Stimulated activated CD8-positive, alpha-beta memory T cell treated with anti-CD3 and anti-CD28 coated beads, Interleukin-2, amount 100 ng/mL, for 1 hour (primary cell): ENCODE data around the gene CDKL1.
"Not testable (repeated sequence)": the region's sequence is repeated elsewhere in the genome, so short reads cannot be mapped to it uniquely, and the experiment has no call there.

Experiments used
- DNase-seq, 2 donors: peaks; one replicate each; pipeline ENCODE4 v3.0.0-alpha.2; 2020; ENCODE audit warnings: low read depth in 2 of 2

CDKL1 gene

DNA sequence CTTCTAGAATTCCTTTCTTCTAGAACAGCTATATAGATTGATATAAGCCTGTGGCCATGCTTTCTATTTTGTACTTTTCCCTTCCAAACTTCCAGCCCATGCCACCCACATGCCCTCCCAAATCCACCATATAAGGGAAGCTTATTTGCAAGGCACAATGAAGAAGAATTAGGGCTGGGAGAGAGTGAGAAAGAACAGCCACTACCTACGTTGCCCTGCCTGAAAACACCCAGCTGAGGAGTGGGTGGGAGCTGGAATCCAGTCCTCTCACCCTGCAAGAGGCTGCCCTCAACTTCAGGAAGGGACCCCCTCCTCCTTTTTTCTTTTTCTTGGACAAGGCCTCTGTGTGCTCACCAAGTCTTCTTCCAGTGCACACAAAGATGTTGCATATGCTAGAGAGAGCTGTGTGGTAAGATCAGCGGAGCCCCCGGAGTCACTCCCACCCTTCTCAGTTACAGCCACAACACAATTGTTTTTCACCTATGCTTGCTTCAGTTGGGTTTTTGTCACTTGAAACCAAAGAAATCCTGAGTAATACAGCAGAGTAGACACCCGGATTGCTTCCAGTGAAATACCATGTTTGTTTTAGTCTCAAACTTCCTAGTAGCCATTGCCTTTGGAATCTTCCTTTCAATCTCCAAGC, 38.8 kb downstream of the CDKL1 start:
- DNase-seq = no peak

DNA sequence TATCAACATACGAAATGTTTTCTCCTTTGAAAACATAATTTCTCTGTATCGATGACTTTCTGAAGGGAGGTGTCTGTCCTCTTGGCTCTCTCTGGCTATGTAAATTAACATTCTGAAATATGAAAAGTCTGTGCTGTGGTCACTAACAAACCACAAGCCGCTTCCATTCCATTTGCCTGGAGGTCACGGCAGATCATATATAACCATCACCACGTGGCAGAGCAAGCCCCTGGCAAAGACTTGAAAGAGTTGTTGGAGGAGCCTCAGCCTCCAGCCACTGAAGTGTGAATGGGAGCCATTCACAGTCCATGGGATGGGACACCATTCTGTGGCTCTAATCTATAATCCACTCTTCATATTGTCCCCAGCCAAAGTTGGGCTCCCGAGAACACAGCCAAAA, 39.6 kb downstream of the CDKL1 start:
- DNase-seq = no peak

DNA sequence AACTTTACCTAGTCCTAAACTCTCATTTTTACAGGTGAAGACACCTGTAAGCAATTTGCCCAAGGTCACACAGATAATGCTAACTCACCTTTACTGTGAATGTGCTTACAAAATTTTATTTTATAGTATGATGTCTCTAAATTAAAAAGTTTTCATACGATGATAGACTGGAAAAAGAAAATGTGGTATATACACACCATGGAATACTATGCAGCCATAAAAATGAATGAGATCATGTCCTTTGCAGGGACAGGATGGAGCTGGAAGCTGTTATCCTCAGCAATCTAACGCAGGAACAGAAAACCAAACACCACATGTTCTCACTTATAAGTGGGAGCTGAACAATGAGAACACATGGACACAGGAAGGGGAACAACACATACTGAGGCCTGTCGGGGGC, 40.4 kb downstream of the CDKL1 start:
- not testable (repeated sequence) for DNase-seq

DNA sequence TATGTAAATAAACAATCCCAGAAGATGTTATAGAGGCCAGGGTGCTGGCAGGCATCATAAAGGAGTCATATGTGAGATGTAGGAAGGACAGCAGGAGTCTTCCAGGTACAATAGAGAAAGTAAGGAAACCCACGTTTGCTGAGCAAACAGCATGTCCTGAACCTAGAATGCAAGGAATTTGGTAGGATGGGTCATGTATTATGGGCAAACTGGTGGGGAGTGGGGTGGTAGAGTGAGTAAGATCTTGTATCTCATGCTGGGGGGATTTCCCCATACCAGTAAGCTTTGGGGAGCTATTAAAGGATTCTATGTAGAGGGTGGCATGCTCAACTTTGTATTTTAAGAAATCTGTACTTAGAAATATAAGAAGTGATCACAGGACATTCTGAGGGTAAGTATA, 41.0 kb downstream of the CDKL1 start:
- no peak for DNase-seq

DNA sequence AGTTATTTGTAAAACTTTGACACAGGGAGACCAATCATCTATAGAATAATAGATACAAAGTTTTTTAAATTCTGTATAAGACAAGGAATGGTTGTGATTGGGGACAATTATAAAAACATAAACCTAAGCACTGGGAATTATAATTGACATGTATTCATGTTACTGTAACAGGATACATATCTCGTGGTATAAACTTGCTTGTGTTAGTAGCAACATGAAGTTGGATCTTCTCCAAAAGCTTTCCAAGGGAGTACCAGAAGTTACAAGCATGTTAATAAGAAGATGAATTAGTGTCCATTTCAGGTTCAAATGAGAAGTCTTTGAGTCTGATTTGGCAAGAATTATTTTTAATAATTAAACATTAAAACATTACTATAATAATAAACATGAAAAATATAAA, 42.2 kb downstream of the CDKL1 start:
- DNase-seq = no peak

DNA sequence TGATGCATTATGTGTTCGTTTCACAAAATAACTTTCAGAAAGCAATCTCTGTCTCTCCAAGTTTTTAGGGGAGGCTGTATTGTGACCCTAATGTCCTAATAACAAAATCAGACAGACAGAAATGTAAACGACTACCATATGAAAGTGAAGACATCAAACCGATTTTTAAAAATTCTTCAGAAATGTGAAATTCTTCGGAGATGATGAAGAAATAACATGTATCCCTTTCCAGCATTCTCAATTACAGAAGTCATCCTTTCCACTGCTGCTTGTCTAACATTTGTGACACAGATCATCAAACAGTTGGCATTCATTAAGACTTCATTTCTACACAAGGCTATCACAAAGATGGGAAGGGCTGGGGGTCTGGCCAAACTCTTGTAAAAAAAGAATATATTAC, 43.6 kb downstream of the CDKL1 start:
- DNase-seq = no peak

DNA sequence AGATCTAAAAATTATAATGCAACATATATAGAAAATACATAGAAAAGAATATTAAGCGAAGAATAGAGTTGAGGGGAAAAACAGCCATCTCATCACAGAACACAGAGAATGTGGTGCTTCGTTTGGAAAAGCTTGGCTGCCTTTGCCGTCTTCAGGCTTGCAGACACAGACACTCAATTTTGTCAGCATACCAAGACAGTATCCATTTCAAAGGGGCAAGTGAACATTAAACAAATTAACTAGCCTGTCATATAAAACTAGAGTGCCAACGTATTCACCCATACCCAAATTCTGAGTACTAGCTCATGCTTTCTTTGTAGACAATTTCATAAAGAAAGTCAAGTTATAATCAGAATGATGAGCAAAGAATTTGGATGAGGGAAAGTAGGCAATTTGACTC, 44.1 kb downstream of the CDKL1 start:
- DNase-seq = no peak

DNA sequence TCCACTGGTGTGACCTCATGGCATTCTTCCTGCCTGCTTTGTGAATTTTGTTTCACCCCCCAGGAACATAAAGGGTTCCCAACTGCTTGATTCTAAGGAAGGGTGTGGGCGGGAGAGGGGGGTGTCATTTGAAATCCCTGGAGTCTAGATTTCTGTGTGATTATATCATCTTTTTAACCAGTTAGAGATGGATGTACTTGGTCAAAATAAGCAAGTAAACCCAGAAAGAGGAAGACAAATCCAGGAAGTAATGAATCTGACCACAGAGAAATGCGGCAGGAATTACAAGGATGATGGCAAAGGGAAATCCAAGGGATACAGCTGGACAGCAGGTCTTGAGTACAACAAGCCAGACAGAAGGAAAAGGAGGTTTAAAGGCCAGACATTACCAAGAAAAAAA, 45.7 kb downstream of the CDKL1 start:
- DNase-seq = no peak

DNA sequence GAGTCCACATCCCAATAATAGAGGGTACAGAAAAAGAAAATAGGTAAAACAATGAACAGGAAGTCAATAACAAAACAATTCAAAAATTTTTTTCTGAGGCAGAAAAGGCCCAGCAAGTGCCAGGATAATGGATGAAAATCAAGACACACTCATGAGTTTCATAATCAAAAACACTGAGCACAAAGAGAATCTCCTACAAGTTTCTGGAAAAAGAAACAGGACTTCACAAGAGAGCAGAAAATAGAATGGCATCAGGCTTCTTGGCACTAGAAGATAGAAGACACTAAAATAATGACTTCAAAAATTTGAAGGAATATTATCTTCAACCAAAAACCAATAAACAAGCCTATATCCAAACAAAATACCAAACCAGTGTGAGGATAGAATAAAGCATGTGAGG, 47.7 kb downstream of the CDKL1 start:
- DNase-seq = no peak

DNA sequence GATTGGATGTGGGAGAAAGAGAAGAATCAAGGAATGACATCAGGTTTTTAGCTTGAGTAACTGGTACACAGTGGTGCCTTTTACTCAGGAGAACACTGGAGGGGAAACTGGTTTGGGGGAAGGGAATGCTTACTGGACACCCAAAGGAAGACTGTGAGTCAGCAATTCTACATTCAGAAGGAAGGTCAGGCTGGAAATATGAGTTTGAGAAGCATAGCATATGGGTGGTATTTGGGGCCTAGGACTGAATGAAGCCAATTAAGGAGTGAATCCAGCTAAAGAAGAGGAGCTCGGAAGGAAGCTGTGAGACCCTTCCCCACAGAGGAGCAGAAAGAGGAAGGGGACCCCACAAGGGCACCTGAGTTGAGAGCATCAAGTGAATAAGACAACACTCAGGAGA, 49.2 kb downstream of the CDKL1 start:
- DNase-seq = no peak

DNA sequence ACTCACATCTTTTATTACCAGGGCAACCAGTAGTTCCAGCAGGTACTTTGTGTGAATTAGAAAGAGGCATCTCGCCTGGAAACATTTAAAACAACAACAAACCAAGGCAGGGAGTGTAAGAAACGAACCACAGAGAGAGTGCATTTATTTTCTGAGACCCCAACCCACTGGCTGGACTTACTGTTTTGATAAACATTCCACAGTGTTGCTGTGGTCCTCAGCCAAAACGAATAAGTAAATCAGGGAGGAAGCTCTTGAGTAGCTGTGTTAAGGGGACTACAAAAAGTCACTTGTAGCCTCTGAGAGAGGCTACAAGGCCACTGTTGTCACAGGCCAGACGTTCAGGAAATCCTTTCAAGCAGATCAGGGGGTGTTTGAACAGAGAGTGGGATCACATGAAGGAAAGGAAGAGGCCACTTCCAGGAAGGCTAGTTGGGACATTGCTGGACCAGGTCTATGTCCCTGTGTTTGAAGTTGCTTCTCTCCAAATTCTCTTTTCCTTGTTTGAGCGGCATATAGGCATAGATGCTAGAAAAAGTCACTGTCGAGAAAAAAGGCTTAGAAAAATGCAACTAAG, 50.7 kb downstream of the CDKL1 start:
- DNase-seq = no peak

DNA sequence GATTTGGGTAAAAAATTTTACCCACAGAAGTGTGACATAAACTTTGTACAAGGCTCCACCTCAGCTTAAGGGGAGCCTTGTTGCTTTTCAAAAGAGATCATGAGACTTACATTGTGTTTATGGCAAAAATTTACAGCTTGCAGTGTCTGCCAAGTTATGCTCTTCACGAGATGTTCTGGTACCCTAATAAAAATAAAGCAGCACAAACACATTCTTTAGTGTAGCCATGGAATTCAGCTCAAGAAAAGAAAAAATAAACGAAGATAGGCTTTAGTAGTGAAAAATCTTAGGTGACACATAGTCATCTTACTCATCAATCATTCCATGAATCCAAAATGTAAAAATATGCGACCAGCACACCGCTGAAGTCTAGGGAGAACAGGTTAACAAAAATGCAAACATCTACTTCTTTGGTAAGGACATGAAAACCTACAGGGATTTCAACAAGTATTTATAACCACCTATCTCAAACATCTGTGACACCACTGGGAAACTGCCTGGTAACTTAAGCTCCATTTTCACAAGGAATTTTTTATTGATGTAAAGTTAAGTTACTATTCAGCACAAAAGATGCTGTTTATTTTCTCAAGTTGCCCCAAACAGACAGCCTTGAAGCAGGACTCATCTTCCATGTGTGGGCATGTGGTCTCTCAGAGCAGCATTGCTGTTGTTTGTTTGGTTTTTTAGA, 51.7 kb downstream of the CDKL1 start:
- no peak for DNase-seq

DNA sequence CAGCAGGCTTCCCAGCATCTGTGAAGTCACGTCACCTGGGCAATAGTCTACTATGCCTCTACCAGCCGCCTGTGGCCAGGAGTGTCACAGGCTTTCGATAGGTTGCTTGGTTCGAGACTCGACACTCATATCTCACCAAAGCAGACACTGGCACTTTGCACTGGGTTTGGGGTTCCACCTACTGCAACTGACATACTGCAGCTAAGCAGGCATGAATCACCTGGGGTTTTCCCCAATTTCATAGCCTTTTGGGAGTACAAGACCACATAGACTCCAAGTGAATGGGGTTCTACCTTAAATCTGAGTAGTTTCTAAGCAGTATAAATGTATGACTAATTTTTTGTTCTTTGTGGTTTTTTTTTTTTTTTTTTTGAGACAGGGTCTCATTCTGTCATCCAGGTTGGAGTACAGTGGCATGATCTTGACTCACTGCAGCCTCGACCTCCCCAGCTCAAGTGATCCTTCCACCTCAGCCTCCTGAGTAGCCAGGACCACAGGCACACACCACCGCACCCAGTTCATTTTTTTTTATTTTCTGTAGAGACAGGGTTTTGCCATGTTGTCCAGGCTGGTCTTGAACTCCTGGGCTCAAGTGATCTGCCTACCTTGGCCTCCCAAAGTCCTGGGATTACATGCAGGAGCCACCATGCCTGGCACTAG, 52.4 kb downstream of the CDKL1 start:
- no peak for DNase-seq

DNA sequence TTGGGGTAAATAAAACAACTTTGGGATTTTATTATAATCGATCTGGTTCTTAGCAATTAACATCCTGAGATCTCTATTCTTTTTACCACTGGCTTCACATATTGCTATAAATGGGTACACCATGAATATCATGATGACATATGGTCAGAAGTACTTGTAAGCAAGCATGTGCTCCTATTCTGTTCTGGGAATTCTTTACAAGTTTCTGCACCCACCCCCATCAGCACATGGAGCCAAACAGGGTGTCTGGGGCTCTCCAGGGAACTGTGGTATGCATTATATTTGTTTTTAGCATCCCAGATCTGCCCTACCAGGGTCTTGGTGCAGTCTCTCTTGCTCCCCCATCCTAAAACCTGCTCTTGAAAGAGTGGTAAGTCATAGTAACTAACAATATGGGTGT, 53.2 kb downstream of the CDKL1 start:
- DNase-seq = no peak

DNA sequence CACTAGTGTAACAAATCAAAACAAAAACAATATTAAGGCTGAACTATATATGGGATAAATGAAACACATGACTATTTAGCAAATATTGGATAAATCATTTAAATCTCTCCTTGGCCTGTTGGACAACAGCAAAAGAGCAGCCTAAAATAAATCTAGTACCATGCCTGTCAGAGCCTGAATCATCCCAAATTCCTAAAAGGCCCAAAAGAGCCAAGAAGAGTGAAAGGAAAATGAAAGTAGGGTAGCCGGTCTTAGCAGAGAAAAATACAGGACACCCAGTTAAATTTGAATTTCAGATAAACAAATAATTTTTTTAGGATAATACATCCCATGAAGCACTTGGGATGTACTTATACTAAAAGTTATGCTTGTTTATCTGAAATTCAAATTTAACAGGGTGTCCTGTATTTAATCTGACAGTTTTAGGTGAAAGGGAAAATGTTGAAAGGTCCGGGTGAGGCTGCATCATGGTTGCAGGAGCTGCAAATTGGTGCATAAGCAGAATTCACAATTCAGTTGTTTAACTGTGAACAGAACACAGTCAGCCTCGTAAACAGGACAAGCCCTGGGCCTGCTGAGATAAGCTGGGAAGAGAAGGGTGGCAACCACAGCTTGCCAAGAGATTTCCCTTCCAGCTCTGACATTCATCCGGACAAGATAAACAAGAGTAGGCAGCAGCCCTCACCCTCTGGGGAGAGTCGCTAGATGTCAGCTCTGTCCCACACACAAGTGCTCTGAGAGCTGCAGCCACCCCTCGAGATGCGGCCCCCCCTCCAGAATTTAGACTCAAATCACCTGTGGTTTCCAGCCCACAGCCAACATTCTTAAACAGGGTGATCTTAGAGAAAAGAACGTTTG, 54.2 kb downstream of the CDKL1 start:
- DNase-seq = no peak

DNA sequence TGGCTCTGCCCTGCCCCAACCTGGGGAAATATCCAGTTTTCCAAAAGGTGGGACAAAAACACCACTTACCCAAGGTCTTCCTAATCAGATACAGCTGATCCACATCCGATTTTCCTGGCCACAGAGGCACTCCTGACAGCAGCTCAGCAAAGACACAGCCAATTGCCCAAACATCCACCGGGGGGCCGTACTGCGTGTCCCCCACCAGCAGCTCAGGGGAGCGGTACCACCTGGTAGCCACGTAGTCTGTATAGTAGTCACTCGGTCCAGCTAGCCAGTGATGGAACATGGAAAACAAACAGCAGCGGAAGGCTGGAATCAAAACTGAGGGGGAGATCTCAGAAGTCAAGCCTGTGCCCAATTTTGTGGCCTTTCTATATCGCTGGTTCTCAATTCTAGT, 55.7 kb downstream of the CDKL1 start:
- DNase-seq = no peak

DNA sequence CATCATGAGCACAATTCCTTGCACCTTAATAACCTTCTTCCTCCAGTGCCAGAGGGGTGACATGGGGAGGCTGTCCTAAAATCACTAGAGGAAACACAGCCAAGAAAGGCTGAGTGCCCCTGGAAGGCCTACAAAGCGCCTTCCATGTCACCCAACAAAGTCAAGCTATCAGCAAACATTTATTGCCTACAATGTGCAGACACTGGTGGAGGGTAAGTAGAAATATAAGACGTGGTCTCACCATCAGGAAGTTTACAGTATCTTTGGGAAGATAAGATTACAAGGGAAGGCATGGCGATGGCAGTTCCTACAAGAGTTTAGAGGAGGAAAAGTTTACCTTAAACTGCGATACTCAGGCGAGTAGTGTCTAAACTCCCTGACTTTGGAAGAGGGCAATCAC, 56.6 kb downstream of the CDKL1 start:
- DNase-seq = no peak

DNA sequence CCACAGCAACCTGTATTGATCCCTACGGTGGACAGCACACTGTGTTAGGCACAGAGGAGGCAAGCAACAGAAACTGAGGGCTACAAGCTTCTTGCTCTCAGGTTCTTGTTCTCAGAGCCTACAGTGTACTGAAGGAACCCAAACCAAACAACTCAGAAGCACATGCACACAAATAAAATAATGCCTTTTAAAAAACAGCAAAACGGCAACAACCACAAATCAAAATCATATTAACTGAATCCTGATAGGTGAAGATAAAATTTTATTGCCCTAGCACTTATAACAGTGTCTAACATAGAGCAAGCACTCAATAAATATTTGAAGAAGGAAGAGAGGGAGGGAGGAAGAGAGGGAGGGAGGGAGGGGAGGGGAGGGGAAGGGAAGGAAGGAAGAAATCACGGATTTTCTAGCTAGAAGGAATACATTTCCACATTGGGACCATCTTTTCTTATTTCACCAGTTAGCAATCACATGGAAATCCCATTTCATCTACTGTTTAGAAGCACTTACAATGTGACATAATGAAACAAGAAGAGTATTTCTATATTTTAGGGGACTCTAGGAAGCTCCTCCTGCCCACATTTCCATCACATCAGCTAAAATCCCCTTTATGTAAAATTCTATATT, 57.4 kb downstream of the CDKL1 start:
- DNase-seq = no peak

DNA sequence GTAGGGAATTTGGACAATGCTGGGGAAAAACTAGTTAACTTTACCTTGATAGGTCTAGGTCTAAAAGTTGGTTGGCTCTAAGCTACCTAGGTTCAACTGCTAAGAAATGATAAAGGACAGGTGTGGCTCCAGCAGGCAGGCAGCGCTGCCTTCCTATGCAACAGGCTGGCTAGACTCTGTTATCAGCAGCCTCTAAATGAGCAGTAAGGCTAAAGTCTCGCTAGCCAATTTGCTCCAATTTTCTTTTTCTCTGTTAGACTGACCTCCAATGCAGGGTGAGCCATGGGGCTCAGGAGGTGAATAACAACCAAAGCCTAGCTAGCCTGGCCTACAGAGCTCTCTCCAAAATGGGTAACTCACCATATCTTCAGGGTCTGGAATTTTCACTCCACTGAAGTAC, 58.1 kb downstream of the CDKL1 start:
- no peak for DNase-seq

DNA sequence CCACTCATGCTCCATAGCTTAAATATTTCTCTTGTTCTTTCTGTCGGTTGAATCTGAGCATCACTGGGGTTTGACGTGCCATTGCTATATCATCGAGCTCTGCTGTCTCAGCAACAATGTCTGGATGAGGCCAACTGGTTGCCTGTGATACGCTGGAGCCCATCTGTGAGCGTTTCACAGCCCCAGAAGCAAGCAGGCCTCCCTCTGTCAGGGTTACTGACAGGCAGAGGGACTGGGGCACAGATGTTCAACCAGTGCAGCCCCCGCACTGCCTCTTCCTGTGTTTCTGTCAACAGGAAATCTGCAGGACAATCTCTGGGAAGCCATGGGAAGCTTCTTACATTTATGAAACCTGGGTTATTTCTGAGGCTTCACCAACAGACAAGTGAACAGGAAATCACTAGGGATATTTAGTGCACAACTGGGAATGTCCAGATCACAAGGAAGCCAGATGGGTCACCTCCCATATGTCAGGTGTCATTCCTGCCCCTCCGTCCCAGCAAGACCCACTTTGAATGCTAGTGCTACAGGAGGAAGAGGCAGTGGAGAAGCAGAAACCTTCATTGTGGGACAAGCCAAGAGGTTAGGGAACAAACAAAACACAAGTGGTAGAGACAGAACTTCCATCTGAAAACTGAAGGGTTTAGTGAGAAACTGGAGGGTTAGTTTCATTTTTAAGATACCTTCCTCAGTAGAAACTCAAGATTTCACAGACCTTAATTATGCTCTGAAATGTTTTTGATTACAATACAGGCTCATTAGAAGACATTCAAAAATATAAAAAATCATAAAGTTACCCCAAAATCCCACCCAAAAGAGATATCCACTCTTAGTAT, 60.5 kb downstream of the CDKL1 start:
- DNase-seq = no peak

DNA sequence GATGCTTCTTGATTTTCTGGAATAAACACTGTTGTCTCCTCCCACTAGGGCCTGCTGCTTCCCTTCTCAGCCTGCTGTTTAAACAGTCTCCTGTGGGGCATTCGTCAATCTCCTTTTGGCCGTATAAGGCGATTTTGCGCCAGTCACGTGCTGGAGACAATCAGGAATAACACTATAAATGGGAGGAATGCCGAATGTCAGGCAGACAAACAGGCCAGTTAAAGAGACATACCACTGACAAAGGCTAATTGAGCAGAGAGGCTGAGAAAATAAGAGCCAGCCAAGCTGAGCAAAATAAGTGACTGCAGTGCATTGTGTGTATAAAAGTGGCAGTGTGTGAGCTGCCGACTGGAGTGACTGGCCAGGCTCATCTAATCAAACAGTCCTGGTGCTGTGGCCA, 61.3 kb downstream of the CDKL1 start:
- no peak for DNase-seq
